HG02973 (cell line): ENCODE measurements around the gene LCP1.

Experiments
- ATAC-seq: cut with Tn5 transposase; IDR thresholded peaks from one replicate; pipeline ENCODE4 v1.9.1; 2021; ENCODE audit warnings: moderate library complexity; ENCODE audit not compliant: unreplicated experiment

Gene LCP1

GRCh38 chr13:46160471-46161066 lies 21.4 kb downstream of the LCP1 start:
- ATAC-seq: no peak

GRCh38 chr13:46160065-46160464 lies 21.9 kb downstream of the LCP1 start:
- no peak for ATAC-seq

- no peak for ATAC-seq
These were observed 23.0 kb downstream of the LCP1 start for GRCh38 chr13:46158983-46159382.

- ATAC-seq: no peak
These were observed 23.8 kb downstream of the LCP1 start for GRCh38 chr13:46158222-46158621.

- ATAC-seq: no peak
These were observed 27.7 kb downstream of the LCP1 start for GRCh38 chr13:46154136-46154801.

GRCh38 chr13:46152627-46153328 lies 29.2 kb downstream of the LCP1 start:
- no peak for ATAC-seq

GRCh38 chr13:46150134-46150693 lies 31.8 kb downstream of the LCP1 start:
- ATAC-seq: no peak

- no peak for ATAC-seq
These were observed 32.5 kb downstream of the LCP1 start for GRCh38 chr13:46149272-46150133.

- no peak for ATAC-seq
These were observed 35.1 kb downstream of the LCP1 start for GRCh38 chr13:46146898-46147297.

- ATAC-seq: no peak
These were observed 36.0 kb downstream of the LCP1 start for GRCh38 chr13:46145950-46146349.

- no peak for ATAC-seq
These were observed 36.8 kb downstream of the LCP1 start for GRCh38 chr13:46145135-46145534.

GRCh38 chr13:46143184-46143701 lies 38.7 kb downstream of the LCP1 start:
- no peak for ATAC-seq

GRCh38 chr13:46142776-46143175 lies 39.2 kb downstream of the LCP1 start:
- no peak for ATAC-seq

GRCh38 chr13:46140044-46140443 lies 41.9 kb downstream of the LCP1 start:
- ATAC-seq: no peak

GRCh38 chr13:46137627-46138317 lies 44.2 kb downstream of the LCP1 start:
- ATAC-seq: no peak

- ATAC-seq: no peak
These were observed 45.3 kb downstream of the LCP1 start for GRCh38 chr13:46136688-46137087.

GRCh38 chr13:46134961-46135522 lies 46.9 kb downstream of the LCP1 start:
- no peak for ATAC-seq

- no peak for ATAC-seq
These were observed 47.5 kb downstream of the LCP1 start for GRCh38 chr13:46134494-46134893.

- no peak for ATAC-seq
These were observed 49.9 kb downstream of the LCP1 start for GRCh38 chr13:46132109-46132508.

- no peak for ATAC-seq
These were observed 50.3 kb downstream of the LCP1 start for GRCh38 chr13:46131705-46132104.
